ENCODE results near the gene SLC37A2.
"Not testable (repeated sequence)": the region's sequence is repeated elsewhere in the genome, so short reads cannot be mapped to it uniquely, and the experiment has no call there.

Gene SLC37A2

DNA sequence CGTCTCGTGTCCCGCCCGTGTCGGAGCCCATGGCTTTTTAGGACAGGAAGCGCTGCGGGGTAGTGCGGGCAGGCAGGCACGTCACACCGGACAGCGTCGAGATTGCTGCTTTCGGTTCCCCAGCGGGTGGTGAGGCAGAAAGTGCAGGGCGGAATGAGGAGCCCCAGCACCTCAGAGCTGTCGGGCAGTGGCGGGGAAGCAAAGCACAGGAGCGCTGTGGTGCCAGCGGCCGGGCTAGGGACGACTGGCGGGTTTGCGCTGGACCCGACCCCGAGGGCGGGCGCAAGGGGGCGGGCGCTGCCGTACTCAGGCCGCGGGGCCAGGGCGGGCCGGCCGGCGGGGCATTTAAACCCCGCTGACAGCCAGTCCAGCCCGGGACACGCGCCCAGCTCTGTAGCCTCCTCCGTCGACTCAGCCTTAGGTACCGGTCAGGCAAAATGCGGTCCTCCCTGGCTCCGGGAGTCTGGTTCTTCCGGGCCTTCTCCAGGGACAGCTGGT is at the start of gene SLC37A2:
Gene SLC37A2, plus strand, starts transcription at position 375 of the 498 bp plus-strand sequence. Its CDS starts 63 bp downstream, at position 438.
- FAIRE-seq (peak; percentile 98), DNase-seq (ENCODE audit: extremely low spot score, insufficient read length, low read depth) (peak; percentile 71)

DNA sequence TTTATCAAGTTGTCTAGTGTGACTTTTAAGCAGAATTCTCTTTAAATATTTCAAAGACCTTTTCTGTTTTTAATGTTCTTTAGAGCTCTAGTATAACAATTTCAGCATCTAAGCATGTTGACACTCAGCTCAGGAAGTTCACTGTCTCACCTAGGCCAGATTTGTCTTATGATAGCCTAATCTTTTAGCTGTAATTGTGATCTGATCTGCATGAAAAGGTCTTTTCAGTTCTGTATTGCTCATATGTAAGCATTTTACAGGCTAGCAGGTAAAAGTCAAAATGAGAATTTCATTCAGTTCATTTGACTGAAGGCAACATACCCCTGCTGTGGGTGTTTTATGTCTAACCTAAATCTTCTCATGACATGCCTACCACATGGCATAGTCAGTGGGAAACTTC is 46.7 kb upstream of the SLC37A2 start:
- DNase-seq (ENCODE audit: extremely low spot score, insufficient read length, low read depth) (no peak), FAIRE-seq (no peak)

DNA sequence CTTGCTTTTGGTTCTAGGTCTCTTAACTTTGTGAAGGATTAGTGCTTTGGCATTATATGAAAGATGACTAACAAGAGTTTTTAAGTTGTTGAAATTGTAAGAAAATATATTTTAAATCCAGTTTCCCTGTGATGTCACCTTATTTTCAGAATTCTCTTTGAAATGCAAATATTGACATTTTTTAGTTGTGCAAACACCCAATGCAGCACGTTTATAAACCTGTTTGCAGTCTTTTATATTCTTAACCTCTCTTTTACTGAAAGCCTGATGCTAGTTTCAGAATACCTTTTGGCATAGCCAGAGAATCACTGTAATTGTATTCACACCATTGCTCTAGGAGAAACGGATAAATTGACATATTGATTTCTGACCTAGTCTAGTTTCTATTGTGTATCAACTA is 42.8 kb upstream of the SLC37A2 start:
- DNase-seq (ENCODE audit: extremely low spot score, insufficient read length, low read depth) (no peak), FAIRE-seq (no peak)

DNA sequence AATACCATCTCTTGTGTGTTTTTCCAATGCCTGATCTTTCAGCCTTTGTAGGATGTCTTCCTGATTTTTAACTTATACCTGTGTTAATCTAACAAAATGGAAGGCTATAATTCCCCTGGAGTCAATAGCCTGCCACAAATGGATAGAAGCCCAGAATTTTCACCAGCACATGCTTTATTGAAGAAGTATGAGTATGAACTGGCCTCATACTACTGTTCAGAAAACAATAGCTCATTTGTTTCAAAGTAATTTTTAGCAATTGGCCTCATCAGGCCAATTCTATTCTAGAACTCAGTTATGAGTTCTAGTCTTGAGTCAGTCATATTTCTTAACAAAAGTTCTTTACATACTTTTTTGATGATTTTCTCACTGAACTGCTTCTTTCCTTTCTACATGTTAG is 40.6 kb upstream of the SLC37A2 start:
- DNase-seq (ENCODE audit: extremely low spot score, insufficient read length, low read depth) (no peak), FAIRE-seq (no peak)

DNA sequence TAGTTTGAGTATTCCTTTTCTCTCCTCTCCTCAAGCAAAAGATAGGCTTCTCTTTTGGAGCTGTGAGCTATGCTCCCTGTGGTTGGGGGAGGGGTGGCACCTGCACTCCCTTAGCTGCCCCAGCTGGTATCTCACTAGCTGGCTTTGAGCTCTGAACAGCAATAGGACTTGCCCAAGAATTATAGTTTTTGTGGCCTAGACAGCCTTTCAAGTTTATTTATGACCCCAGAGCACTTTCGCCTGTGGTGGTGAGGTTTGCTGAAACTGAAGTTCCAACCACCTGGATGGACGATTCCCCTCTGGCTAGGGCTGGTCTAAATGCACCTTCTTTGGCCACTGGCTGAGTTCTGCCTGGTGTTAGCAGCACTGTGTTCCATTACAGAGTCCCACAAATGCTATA is 37.1 kb upstream of the SLC37A2 start:
- no peak for FAIRE-seq
- no peak for DNase-seq (ENCODE audit: extremely low spot score, insufficient read length, low read depth)

DNA sequence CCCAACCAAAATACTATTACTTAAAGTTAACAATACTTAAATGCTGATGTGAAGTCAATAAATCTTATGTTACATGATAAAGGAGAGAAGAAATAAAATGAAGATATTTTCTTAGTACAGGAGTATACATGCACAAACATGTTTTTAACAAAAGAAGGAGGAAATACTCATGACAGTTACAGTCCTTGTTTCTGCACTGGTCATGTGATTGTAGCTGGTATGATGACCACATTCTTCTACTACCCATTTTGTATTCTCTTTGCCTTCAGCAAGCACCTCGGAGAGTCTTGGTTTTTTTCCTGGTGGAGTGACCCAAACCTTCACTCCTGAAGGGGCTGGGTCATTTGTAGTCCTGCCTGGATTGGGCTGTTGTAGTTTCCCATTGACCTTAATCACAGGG is 33.7 kb upstream of the SLC37A2 start:
- not testable (repeated sequence) for FAIRE-seq; DNase-seq (ENCODE audit: extremely low spot score, insufficient read length, low read depth)

DNA sequence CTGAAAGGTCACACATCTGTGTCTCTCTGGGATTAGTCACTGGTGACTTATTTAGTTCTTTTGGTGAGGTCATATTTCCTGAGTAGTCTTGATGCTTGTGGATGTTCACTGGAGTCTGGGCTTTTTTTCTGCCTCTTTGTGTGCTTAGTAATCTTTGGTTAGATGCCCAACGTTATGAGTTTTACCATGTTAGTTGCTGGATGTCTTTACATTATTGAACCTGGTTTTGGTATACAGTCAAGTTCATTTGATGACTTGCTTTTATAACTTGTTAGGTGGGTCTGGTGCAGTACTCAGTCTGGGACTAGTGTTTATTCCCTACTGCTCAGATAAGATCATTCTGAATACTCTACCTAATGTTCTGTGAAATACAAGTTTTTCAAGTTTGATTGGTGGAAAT is 26.2 kb upstream of the SLC37A2 start:
- no peak for FAIRE-seq
- no peak for DNase-seq (ENCODE audit: extremely low spot score, insufficient read length, low read depth)

DNA sequence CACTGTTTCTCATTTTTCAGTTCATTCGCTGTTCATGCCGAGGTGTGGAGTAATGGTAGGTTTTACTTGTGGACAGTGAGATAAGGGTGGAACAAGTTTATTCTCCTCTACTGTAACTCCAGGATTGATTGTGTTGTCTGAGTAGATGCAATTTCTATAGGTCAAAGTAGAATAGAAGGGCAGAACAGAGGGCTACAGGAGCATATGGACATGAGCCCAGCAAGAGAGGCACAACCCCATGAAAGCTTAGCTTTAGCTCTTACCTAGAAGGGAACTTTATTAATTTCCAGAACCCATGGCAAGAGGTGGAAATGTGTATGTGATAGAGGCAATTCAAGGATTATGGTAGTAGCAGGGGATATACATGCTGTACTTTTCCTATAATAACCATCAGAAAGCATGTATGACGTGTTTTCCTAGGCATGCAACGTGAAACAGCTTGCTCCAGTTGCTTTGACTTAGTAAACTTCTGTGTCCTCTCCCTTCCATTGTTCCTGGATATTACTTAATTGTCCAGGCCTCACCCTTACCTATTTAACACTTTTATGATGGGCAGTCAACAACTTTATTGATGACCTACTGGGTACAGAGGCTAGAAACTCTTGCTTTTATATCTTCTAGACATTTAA is 13.8 kb upstream of the SLC37A2 start:
- no peak for FAIRE-seq
- no peak for DNase-seq (ENCODE audit: extremely low spot score, insufficient read length, low read depth)

DNA sequence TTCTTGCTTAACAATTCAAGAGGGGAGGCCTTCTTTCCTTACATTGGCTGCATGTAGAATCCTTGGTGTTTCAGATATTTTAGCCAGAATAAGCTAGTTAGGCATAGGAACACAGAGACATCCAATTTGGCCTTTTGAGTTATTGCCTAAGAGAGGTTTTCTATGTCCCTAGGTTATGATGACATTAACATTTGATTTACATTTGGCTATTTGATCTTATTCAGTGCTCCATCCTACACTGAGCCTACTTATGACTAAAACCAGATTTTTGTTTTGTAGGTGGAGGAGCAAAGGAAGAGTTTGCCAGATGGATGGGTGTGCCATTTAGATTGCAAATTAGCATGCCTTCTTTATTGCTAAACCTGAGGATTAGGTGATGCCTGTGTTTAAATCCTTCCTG is 11.1 kb upstream of the SLC37A2 start:
- FAIRE-seq (no peak), DNase-seq (ENCODE audit: extremely low spot score, insufficient read length, low read depth) (no peak)

DNA sequence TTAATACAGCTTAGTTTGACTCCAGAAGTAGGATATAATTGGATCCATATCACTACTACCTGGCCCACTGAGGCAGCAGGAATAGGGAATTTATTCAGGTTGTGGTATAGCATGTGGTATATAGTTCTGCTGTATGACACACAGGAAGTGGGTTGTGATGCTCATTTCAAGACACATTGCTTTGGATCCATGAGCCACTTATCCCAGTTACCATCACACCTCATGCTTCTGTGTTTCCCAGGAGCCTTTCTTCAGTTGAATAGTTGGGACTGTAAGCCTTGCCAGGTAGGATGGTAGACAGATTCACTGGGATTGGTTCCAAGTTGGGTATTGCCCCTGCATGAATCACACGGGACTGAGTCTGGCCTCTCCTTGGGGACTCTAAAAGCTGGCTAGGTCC is 9.9 kb upstream of the SLC37A2 start:
- no peak for FAIRE-seq
- DNase-seq (ENCODE audit: extremely low spot score, insufficient read length, low read depth), result no peak

DNA sequence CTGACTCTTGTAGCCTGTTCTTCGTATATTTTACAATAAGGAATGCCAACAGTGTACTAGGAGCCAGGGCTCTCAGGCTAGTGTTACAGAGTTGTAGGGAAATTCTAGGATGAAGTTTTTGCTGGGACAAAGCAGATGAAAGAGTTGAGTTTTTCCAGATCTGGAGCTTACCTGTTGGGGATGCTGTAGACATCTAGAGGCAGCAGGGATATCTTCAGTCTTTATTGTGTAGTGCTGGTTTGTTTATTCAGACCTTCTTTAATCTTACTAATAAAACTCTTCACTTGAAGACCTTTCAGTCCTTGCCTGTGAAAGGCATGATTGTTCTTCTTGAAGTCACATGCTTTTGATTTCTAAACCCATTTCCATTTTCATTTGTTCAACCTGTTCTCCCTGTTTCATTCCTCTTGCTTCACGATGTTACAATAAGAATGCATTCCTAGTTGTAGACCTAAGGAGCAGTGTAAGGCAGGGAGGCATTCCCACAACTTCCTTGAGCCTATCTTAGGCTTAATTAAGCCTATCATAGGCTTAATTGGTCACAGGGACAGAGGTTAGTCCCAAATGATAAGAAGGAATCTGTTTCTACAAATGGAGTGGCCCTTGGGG is 7.9 kb upstream of the SLC37A2 start:
- no peak for FAIRE-seq
- DNase-seq (ENCODE audit: extremely low spot score, insufficient read length, low read depth), result no peak

DNA sequence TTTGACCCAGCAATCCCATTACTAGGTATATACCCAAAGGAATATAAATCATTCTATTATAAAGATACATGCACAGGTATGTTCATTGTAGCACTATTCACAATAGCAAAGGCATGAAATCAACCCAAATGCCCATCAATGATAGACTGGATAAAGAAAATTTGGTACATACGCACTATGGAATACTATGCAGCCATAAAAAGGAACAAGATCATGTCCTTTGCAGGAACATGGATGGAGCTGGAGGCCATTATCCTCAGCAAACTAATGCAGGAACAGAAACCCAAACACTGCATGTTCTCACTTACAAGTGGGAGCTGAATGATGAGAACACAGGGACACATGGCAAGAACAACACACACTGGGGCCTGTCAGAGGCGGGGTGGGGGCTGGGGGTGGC is 7.0 kb upstream of the SLC37A2 start:
- DNase-seq (ENCODE audit: extremely low spot score, insufficient read length, low read depth); FAIRE-seq: not testable (repeated sequence)

DNA sequence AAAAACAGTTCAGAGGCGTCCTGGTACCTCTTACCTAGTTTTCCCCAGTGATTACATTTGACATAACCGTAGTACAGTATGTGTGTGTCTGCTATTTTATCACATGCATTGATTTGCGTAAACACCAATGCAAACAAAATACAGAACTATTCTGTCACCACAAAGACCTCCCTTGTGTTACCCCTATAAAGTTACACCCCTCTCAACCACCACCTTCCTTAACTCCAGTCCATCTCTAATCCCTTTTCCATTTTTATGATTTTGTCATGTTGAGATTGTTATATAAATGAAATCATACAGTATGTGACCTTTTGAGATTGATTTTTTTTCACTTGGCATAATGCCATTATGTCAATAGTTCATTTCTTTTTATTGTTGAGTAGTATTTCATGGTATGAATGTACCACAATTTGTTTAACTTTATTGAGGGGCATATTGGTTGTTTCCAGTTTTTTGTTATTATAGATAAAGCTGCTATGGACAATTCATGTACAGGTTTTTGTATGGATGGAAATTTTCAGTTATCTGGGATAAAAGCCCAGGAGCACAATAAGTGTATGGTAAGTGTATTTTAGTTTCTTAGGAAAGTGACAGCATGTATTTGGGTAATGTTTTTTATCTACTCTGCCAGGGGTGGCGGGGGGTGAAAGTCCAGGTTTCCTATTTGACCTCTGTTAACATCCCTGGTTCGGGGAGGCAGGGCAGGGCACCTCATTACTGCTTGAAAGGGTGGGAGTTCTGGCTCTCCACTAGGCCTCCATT is 6.0 kb upstream of the SLC37A2 start:
- DNase-seq (ENCODE audit: extremely low spot score, insufficient read length, low read depth) (no peak), FAIRE-seq (no peak)

DNA sequence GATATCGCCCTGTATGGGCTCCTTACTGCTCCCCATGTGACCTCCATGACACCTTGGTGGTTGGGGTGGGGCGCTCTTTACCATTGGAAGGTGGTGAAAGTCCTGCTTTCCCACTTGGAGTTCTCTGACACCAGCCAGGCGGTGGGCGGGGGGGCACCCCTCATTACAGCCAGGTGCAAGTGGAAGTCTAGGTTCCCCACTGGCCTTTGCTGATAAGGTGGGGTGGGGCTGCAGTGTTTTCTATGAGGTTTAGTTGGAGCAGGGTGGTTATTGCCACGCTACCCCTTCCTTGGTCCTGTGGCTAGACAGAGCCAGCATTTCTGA is 5.5 kb upstream of the SLC37A2 start:
- FAIRE-seq (no peak), DNase-seq (ENCODE audit: extremely low spot score, insufficient read length, low read depth) (no peak)

DNA sequence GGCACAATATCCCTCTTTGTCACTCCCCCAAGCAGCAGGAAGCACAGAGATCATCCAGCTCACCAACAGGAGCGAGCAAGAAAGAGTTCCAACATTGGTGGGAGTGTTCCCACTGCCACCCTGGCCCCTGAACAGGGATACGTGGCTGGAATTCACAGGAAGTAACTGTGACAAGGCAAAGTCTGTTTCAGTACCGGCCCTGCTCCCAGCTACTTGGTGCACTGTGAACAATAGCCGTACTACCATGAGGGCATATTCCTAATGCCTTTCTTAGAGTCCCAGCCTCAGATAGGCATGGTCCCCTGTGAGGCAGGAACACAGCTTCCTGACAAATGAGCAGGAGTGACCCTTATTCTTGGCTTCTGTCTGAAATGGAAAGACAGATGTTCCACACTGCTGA is 1.8 kb upstream of the SLC37A2 start:
- DNase-seq (ENCODE audit: extremely low spot score, insufficient read length, low read depth) (no peak), FAIRE-seq (no peak)

DNA sequence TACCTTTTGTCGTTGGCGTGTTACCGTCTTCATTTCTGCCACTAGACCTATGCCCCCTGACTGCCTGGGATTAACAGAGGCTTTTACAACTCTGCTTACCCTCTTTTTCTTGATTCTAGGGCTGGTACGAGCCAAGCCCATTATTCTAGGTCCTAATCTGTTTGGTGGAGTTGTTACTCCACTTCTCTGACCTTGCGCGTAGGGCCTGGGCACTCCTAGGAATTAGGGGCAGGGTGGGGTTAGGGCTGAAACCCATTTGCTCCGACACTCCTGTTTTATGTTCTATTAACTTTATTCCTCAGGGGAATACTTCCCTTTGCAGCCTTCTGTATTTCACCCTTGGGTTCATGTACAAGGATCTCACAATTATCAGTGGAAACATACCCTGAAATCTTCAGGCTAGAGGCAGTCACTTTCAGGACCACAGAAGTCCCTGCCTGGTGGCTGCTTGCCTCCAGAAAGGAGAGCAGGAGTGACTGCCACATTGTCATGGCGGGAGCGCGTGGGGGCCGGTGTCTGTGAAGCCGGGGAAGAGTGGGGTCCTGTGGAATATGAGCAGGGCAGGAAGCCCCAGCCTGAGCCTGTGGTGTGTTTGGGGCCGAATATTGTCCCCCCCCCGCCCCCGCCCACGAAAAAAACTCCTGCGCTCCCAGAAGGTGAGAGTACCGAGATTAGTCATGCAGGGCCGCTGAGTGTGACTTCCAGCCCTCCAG is 731 bp upstream of the SLC37A2 start:
- FAIRE-seq, result no peak
- DNase-seq (ENCODE audit: extremely low spot score, insufficient read length, low read depth), result no peak

DNA sequence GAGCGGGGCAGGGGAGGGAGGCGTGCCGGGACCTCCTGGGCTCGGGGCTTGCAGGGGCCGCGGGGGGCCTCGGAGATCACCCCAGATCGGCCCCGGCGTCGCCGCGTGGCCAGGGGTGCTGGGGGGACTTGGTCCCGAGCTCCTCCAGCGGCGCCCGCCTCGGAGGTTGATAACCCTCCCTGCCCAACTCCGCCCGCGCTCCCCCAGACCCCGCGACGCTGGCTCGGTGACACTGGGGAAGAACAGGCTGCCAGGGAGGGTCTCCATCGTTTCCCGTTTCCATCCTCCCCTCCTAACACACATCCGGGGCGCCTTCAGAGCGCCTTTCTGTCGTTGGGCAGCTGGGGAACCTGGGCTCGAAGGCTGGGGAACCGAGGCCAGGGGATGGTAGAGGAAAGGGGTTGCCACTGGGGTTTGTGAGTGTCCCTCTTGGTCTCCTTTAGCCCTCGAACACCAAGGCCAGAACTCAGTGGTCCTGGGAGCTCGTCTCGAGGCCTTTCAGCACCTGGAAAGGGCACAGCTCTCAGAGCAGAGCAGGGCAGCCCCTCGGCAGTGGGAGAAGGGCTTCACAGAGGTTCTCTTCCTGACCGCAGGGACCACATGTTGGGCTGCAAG is 431 bp downstream of the SLC37A2 start:
- FAIRE-seq (peak; percentile 33), DNase-seq (ENCODE audit: extremely low spot score, insufficient read length, low read depth) (no peak)

DNA sequence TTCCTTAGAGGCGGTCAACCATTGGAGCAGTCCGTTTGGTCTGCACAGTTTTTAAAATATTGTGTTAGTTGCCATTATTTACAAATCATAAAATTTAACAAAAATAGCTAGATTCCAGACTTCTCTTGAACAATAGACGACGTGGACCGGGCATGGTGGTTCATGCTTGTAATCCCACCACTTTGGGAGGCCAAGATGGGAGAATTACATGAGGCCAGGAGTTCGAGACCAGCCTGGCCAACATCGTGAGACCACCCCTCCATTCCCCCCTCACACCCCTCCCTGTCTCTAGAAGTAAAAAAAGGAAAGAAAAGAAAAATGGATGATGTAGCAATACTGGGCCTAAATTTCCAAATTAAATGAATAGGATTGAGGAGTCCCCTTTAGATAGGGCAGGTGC is 965 bp downstream of the SLC37A2 start:
- DNase-seq (ENCODE audit: extremely low spot score, insufficient read length, low read depth), result no peak
- no peak for FAIRE-seq

DNA sequence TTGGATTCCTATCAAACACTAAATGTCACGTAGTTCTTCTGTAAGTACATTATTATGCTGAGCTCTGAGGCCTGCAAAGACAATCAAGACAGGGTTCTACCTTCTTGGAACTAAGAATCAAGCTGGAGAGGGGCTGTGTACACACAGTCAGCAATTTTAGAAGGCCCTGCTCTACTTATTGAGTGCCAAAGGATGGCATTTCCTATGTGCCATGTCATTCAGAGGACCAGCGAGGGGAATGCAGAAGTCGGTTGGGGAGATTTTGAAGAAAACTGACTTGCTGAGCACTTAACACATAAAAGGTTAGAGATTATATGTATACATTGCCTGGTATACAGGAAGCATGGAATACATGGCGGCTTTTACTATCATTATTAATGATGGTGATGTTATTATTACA is 5.3 kb downstream of the SLC37A2 start:
- DNase-seq (ENCODE audit: extremely low spot score, insufficient read length, low read depth) (no peak), FAIRE-seq (no peak)

DNA sequence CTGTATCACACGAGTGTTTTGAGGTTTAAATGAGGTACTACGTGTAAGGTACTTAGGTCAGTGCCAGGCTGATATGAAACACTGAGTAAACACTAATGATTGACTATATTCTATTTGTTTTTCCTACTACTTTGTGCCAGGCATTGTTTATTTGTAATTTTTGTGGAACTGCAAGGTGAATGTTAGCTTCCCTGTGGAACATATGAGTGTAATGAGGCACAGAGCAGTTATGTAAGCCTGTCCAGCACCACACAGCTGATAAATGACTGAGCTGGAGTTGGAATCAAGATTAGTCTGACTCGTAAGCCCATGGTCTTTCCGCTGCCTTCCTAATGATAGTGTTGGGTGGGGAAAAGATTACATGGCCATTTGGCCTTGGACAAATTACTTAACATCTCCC is 5.9 kb downstream of the SLC37A2 start:
- DNase-seq (ENCODE audit: extremely low spot score, insufficient read length, low read depth) (no peak), FAIRE-seq (no peak)

Data from GM18507 (cell line).